SK-N-SH (cell line): ENCODE measurements around the gene POLL.
"Not testable (repeated sequence)": the region's sequence is repeated elsewhere in the genome, so short reads cannot be mapped to it uniquely, and the experiment has no call there.

Experiments
- CTCF ChIP-seq: fragments of 200-600 bp; sonication (generic); IDR thresholded peaks from 2 replicates; pipeline ENCODE4 v1.6.1; 2017; ENCODE audit warnings: antibody characterized with exemption, mild to moderate bottlenecking, moderate library complexity
- EP300 ChIP-seq, 2 experiments: IDR thresholded peaks; 2 replicates each; pipeline versions ENCODE4 v1.4.0 to v1.6.1; 2012; ENCODE audit warnings: borderline replicate concordance in 1 of 2, low read depth in 1 of 2, low read length in 1 of 2
- EZH2phosphoT487 ChIP-seq: fragments of 200-600 bp; sonication (generic); IDR thresholded peaks from 2 replicates; pipeline ENCODE4 v1.6.1; 2017; ENCODE audit warnings: low read depth, mixed run types, mild to moderate bottlenecking, antibody characterized with exemption, moderate library complexity, borderline replicate concordance
- FOXJ3 ChIP-seq: sonication (generic); formaldehyde crosslinking; IDR thresholded peaks from 2 replicates; pipeline ENCODE4 v1.5.1; 2020; ENCODE audit warnings: mild to moderate bottlenecking, missing genetic modification reagents
- JUND ChIP-seq: IDR thresholded peaks from 2 replicates; pipeline ENCODE4 v1.4.0; 2012
- MAX ChIP-seq: IDR thresholded peaks from 2 replicates; pipeline ENCODE4 v1.4.0; 2012; ENCODE audit warnings: low read depth
- NFIC ChIP-seq: IDR thresholded peaks from 2 replicates; pipeline ENCODE4 v1.4.0; 2012; ENCODE audit warnings: borderline replicate concordance
- POLR2AphosphoS5 ChIP-seq: IDR thresholded peaks from 2 replicates; pipeline ENCODE4 v1.6.1; 2012; ENCODE audit warnings: low read depth, low read length
- SMC3 ChIP-seq: IDR thresholded peaks from 2 replicates; pipeline ENCODE4 v1.6.1; 2012; ENCODE audit warnings: low read depth, low read length, improper control_type of control experiment
- USF2 ChIP-seq: fragments of 150-350 bp; IDR thresholded peaks from 2 replicates; pipeline ENCODE4 v1.6.1; 2017; ENCODE audit warnings: antibody characterized with exemption, low read length, low read depth, borderline replicate concordance
- YY1 ChIP-seq: IDR thresholded peaks from 2 replicates; pipeline ENCODE4 v1.4.0; 2012; ENCODE audit warnings: low read depth, mild to moderate bottlenecking

- not testable (repeated sequence) for TF ChIP-seq CTCF; SMC3; POLR2AphosphoS5; FOXJ3 (CRISPR knock-in tag); EP300 (IDR thresholded peaks at IDR 0.05; ENCODE audit: borderline replicate concordance in 1 of 2, low read depth in 1 of 2, low read length in 1 of 2); JUND; EZH2phosphoT487; MAX; USF2; YY1; NFIC
Measured at GRCh38 chr10:101633510-101633909, 45.5 kb upstream of the POLL start.
